Measurements from ENCODE around the gene ANAPC2.

The ANAPC2 gene

DNA sequence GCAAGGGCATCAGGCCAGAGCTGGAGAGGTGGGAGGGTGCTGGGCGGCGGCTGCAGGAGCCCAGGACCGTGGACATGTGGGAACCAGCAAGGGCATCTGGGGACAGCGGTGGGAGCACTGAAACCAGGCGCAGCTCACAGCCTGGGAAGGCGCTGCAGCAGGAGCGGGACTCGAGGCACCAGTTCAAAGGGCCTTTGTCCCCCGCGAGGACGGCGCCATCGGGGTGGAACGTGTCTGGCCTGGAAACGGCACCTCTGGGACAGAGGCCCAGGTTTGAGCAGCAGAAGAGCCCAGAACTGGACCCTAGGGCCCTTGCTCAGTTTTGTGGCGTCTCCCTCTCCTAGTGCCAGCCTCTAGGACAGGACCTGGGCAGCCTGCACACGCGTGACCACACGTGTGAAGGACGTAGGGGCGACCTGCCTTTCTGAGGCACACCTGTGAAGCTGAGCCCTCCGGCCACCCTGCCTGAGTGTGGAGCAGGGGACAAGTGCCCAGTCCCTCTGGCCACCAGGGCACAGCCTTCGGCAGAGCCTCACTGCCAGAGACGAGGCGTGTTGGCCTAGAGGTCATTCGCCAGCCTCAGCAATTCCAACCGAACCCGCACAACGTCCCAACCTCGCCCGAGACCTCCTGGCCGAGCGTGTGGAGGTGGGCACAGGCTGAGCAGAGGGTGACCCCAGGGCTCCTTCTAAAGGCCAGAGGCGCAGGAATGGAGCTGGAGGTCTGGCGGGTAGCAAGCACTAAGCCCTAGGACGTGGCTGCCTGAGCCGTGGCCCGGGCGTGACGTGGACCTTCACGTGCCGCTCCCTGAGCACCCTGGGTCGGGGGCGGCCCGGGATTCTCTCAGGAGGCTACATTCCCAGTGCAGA is 14.3 kb downstream of the ANAPC2 start:
- DNase-seq = no peak

DNA sequence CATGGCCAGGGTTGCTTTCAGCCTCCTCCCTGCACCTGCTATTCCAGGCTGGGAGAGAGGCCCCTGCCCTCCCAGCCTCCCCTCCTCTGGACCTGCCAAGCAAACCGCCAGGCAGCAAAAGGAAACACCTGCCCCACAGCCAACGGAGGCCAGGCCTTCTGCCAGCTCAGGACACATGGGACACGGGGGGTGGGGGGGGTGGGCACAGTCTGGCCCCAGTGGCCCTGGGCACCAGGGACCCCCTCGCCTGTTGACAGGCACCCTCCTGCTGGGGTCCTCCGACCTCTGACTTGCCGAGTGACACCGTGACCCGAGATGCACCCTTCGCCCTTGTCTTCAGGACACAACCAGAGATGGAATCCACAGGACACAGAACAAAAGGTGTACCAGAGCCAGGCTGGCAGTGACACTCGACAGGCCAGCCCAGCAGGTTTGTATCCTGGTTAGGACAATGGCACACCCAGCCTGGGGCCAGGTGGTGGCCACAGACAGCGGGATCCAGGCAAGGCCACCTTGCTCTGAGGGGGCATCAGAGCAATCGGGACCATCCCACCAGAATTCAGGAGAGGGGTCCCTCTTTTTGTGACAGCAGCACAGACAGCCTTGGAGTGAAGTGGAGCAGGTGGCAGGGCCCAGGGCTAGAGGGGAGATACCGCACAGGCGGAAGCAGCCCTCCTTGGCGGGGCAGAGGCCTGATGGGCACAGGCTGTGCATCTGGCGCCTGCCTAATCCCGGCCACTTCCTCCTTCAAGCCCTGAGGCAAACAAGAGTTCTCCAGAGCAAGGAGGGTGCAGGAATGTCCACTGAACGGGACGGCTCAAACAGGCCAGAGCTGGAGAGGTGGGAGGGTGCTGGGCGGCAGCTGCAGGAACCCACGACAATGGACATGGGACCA is 15.2 kb downstream of the ANAPC2 start:
- peak; percentile 35 for DNase-seq

DNA sequence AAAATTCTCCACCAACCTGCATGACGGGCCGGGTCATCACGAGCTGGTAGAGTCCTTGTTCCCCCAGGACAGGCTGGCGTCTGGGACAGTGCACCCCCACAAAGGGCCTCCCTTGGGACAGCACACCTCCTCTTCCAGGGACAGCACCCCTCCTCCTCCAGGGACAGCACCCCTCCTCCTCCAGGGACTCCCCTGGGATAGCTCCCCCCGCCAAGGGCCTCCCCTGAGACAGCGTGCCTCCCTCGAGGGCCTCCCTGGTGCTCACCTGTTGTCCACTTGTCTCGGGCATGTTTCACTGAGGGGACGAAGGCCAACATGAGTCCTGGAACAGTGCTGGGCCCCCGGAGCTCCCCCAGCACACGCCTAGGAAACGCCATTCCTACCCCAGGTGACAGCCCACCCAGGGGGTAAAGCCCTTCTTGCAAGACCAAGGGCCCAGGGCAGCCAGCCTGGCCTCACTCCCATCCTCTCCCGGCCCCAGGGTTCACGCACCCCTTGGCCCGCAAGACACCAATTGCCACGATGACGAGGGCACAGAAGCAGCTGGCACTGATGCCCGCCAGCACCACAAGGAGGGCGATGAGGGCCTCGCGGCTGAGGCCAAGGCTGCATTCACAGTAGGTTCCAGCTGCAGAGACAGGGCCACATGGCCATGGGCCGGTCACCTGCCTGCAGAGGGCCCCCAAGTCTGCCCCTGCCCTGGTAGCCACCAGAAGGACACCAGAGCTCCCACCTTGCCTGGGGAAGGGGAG is 17.0 kb downstream of the ANAPC2 start:
- DNase-seq = no peak

DNA sequence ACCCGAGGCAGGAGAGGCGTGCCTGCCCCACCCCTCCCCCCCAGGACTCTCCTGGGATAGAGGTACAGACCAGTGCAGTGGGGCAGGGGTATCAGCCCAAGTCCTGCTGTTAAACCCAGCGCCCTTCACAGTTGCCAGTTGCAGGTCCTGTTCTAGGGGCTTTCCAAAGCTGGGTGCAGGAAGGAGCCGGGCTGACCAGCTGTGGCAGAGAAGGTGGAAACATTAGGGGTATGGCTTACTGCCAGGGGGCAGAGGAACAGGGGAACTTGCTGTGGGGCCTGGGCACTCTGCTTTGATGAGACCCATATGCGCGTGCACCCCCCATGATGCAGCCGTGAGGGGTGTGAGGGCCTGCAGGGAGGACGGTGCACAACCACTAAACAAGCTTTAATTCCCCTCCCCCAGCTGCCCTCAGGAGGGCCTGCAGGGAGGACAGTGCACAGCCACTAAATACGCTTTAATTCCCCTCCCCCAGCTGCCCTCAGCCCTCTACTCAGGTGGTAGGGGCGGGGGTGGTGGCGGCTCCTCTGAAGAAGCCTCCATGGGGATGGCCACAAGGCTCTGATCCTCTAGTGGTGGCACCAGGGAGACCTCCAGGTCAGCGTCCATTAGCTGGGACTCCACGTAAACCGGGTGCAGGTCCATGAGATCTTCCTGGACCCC is 17.7 kb downstream of the ANAPC2 start:
- no peak for DNase-seq

GRCh38 chr9:137169896-137170358 is 18.4 kb downstream of the ANAPC2 start, which contains the start of gene LRRC26:
TSS of gene LRRC26 (minus strand) at chr9:137170051. CDS start at chr9:137169943, 108 bp downstream.
- DNase-seq = no peak

GRCh38 chr9:137168904-137169856 is 19.2 kb downstream of the ANAPC2 start:
- peak; percentile 91 for DNase-seq

DNA sequence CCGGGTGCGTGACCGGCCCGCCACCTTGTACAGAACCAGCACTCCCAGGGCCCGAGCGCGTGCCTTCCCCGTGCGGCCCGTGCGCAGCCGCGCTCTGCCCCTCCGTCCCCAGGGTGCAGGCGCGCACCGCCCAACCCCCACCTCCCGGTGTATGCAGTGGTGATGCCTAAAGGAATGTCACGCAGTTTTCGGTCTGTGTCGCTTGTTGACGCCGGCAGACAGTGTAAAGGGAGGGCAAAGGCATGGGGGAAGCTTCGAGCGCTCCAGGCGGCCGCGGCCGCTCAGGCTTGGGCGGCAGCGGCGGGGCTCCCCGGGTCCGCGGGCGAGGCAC is 19.8 kb downstream of the ANAPC2 start:
- DNase-seq = no peak

DNA sequence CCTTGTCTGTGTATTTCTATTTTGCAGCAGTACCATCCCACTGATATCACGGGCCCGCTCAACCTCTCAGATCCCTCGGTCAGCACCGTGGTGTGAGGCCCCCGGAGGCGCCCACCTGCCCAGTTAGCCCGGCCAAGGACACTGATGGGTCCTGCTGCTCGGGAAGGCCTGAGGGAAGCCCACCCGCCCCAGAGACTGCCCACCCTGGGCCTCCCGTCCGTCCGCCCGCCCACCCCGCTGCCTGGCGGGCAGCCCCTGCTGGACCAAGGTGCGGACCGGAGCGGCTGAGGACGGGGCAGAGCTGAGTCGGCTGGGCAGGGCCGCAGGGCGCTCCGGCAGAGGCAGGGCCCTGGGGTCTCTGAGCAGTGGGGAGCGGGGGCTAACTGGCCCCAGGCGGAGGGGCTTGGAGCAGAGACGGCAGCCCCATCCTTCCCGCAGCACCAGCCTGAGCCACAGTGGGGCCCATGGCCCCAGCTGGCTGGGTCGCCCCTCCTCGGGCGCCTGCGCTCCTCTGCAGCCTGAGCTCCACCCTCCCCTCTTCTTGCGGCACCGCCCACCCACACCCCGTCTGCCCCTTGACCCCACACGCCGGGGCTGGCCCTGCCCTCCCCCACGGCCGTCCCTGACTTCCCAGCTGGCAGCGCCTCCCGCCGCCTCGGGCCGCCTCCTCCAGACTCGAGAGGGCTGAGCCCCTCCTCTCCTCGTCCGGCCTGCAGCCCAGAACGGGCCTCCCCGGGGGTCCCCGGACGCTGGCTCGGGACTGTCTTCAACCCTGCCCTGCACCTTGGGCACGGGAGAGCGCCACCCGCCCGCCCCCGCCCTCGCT is 20.4 kb downstream of the ANAPC2 start:
- DNase-seq = peak; percentile 58

DNA sequence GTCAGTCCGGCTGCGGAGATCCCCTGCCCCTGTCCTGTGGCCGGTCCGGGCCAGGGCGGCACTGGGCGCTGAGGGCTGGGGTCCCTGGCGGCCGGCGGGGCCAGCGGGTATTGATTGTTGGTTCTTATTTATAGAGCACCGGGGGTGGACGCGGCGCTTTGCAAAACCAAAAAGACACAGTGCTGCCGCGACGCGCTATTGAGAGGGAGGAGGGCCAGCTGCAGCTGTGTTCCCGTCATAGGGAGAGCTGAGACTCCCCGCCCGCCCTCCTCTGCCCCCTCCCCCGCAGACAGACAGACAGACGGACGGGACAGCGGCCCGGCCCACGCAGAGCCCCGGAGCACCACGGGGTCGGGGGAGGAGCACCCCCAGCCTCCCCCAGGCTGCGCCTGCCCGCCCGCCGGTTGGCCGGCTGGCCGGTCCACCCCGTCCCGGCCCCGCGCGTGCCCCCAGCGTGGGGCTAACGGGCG is 21.0 kb downstream of the ANAPC2 start:
- DNase-seq = no peak

- DNase-seq = no peak
Measured at GRCh38 chr9:137166380-137167229, 21.8 kb downstream of the ANAPC2 start.

GRCh38 chr9:137165250-137165836 is 23.0 kb downstream of the ANAPC2 start:
- no peak for DNase-seq

DNA sequence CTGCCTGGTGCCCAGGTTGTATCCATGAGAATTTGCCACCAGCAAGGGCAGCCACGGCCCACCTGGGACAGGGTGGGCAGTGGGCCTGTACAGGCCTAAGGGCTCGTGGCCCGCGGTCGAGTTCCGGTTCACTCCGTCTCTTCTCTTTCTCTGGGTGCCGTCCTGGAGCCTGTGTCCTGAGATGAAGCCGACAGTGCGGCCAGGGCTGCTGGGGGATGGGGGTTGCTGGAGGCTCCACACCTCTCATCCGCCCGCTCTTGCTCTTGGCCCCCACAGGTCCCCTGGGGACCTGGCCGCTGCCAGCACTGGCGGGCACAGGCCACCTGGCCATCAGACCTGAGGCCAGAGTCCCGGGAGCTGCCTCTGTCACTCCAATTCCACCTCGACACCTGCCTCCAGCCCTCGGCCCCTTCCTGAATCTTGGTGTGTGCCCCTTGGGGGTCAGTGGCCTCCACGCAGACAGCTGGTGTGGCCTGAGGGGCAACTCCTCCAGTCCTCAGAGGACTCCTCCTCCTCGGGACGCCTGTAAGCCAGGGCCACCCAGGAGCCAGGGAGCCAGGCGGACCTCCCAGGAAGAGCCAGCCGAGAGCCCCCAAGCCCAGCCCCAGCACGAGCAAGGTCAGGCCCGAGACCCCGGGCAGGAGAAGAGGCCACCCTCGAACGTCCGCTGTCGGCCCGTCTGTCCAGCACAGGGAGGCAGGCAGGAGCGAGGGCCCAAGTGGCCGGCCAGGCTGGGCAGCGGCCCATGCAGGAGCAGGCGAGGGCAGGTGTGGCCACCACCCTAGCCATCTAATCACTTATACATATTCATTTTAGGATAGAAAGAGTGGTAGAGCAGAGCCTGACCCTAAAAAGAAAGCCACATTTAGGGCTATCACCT is 23.8 kb downstream of the ANAPC2 start:
- DNase-seq = no peak

DNA sequence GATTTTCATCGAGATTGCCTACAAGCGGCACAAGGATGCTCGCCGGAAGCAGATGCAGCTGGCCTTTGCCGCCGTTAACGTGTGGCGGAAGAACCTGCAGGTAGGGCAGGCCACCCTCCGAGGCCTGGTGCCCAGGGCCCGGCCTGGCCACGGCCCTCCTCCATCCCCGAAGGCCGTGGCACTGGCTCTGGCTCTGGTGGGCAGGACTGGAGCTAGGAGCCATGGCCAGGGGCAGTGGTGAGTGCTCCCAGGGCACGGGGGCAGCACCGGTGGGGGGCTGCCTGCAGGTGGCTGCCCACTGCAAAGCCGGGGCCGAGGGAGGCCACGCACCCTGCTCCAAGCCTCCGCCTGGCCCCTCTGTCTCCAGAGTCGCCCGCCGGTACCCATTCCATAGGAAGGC is 24.6 kb downstream of the ANAPC2 start:
- no peak for DNase-seq

DNA sequence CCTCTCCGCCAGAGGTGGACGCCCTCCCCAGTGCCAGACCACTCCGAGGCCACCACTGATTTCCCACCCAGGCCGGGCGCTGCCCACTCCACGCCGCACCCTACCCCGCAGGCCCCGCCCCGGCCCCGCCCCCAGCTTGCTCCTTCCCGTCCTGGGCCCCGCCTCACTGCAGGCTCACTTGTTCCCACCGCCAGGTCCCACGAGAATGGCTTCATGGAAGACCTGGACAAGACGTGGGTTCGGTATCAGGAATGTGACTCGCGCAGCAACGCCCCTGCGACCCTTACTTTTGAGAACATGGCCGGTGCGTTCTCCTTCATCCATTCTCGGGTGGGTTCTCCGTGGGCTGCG is 25.0 kb downstream of the ANAPC2 start:
- DNase-seq = no peak

DNA sequence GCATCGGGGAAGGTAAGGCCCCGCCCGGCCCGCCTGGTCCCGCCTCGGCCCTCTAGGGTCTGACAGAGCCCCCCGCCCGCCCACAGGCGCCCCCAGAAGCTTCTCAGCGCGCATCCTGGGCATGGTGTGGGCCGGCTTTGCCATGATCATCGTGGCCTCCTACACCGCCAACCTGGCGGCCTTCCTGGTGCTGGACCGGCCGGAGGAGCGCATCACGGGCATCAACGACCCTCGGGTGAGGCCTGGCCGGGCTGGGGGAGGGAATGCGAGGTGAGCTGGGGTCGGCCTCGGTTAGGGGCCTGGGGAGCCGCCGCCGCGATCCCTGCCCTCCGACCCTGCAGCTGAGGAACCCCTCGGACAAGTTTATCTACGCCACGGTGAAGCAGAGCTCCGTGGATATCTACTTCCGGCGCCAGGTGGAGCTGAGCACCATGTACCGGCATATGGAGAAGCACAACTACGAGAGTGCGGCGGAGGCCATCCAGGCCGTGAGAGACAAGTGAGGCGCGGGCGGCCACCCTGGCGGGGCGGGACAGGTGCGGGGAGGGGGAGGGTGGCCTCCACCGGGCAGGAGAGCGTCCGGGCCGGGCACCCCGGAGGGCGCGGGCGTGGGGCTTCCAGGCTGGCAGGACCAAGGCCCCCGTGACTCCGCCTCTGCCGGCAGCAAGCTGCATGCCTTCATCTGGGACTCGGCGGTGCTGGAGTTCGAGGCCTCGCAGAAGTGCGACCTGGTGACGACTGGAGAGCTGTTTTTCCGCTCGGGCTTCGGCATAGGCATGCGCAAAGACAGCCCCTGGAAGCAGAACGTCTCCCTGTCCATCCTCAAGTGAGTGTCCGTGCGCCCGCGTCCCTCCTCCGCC is 25.6 kb downstream of the ANAPC2 start:
- no peak for DNase-seq

DNA sequence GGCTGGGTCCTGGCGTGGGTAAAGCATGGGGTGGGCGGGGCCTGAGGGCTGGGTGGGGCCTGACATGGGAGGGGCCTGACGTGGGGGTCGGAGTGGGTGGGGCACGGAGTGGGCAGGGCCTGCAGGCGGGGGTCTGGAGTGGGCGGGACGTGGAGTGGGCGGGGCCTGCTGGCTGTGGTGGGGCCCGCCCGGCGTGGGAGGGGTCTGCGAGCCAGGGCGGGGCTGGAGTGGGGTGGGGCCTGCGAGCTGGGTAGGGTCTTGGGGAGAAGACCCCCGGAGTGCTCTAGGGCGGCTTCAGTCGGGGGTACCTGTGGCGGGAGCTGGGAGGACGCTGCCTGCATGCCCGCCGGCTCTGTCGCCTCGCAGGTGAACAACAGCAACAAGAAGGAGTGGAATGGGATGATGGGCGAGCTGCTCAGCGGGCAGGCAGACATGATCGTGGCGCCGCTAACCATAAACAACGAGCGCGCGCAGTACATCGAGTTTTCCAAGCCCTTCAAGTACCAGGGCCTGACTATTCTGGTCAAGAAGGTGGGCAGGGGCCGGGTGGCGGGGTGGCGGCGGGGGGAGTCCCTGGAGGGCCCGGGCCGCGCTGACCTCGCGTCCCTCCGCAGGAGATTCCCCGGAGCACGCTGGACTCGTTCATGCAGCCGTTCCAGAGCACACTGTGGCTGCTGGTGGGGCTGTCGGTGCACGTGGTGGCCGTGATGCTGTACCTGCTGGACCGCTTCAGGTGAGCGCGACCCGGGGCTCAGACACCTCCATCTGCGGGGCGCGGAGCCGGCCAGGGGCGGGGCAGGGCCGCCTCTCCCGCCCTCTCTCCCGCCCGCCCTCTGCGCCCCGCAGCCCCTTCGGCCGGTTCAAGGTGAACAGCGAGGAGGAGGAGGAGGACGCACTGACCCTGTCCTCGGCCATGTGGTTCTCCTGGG is 26.5 kb downstream of the ANAPC2 start:
- DNase-seq = no peak
